A549 (cell line): ENCODE results near the gene RPS6KB1. TPM values are rescaled to one million over a fixed set of nuclear protein-coding genes. Genes with fewer than 3 reads are reported as not detected.

Experiments
- BHLHE40 ChIP-seq: IDR thresholded peaks from 2 replicates; pipeline ENCODE4 v1.6.1; 2012; ENCODE audit warnings: low read depth, low read length, inconsistent platforms
- CEBPB ChIP-seq, 2 experiments: fragments of >200 bp in 1 of 2; sonication (Bioruptor Twin) in 1 of 2; formaldehyde crosslinking in 1 of 2; IDR thresholded peaks; 2 replicates each; pipeline ENCODE4 v1.6.1; 2012 to 2016
- CHD2 ChIP-seq: fragments of 150-350 bp; IDR thresholded peaks from 2 replicates; pipeline ENCODE4 v1.6.1; 2014; ENCODE audit warnings: low read length; ENCODE audit not compliant: partially characterized antibody
- EHF ChIP-seq: fragments of 250-450 bp; sonication (Bioruptor Pico); IDR thresholded peaks from 2 replicates; pipeline ENCODE4 v1.5.0; 2020; ENCODE audit warnings: mild to moderate bottlenecking
- EP300 ChIP-seq, 2 experiments: fragments of >200 bp; sonication (Bioruptor Twin); formaldehyde crosslinking; IDR thresholded peaks; 2 replicates in 1 of 2; 3 replicates in 1 of 2; pipeline ENCODE4 v1.6.1; 2016 to 2017
- ESRRA ChIP-seq: fragments of 150-350 bp; IDR thresholded peaks from 2 replicates; pipeline ENCODE4 v1.6.1; 2014; ENCODE audit warnings: mild to moderate bottlenecking, low read length, borderline replicate concordance
- FOSB ChIP-seq: fragments of 250-450 bp; sonication (Bioruptor Pico); IDR thresholded peaks from 2 replicates; pipeline ENCODE4 v1.5.0; 2020; ENCODE audit warnings: mild to moderate bottlenecking, moderate library complexity
- FOSL2 ChIP-seq, 2 experiments: fragments of 450-650 bp in 1 of 2; fragments of >200 bp in 1 of 2; sonication (Bioruptor Twin) in 1 of 2; formaldehyde crosslinking; IDR thresholded peaks; 2 replicates each; pipeline versions ENCODE4 v1.5.0 to v1.6.1; 2016 to 2020; ENCODE audit warnings: mild to moderate bottlenecking in 1 of 2, moderate library complexity in 1 of 2
- FOXS1 ChIP-seq: fragments of 250-450 bp; sonication (Bioruptor Pico); IDR thresholded peaks from 2 replicates; pipeline ENCODE4 v1.5.0; 2020; ENCODE audit warnings: mild to moderate bottlenecking, moderate library complexity
- GATA3 ChIP-seq: IDR thresholded peaks from 2 replicates; pipeline ENCODE4 v1.6.1; 2012; ENCODE audit warnings: borderline replicate concordance
- JUN ChIP-seq, 2 experiments: fragments of >200 bp; sonication (Bioruptor Twin); formaldehyde crosslinking; IDR thresholded peaks; 2 replicates in 1 of 2; 3 replicates in 1 of 2; pipeline ENCODE4 v1.6.1; 2016 to 2017
- JUNB ChIP-seq: fragments of >200 bp; sonication (Bioruptor Twin); formaldehyde crosslinking; IDR thresholded peaks from 2 replicates; pipeline ENCODE4 v1.6.1; 2016
- MAZ ChIP-seq: fragments of 150-350 bp; IDR thresholded peaks from 2 replicates; pipeline ENCODE4 v1.6.1; 2014; ENCODE audit warnings: antibody characterized with exemption, low read depth, low read length, borderline replicate concordance
- MYC ChIP-seq: IDR thresholded peaks from 2 replicates; pipeline ENCODE4 v1.6.1; 2012; ENCODE audit warnings: mild to moderate bottlenecking, inconsistent platforms, low read length, improper control_type of control experiment, borderline replicate concordance
- NFE2L2 ChIP-seq: fragments of 150-350 bp; conservative IDR thresholded peaks from 2 replicates; pipeline ENCODE4 v1.6.1; 2014; ENCODE audit warnings: low read length
- NPAS2 ChIP-seq: fragments of 250-450 bp; sonication (Bioruptor Pico); IDR thresholded peaks from 2 replicates; pipeline ENCODE4 v1.8.0; 2022; ENCODE audit warnings: mild to moderate bottlenecking, moderate library complexity, borderline replicate concordance
- NR3C1 ChIP-seq: fragments of >200 bp; sonication (Bioruptor Twin); formaldehyde crosslinking; IDR thresholded peaks from 3 replicates; pipeline ENCODE4 v1.6.1; 2017
- POLR2A ChIP-seq: IDR thresholded peaks from 2 replicates; pipeline ENCODE4 v1.6.1; 2012; ENCODE audit warnings: mild to moderate bottlenecking, low read length
- TFCP2L1 ChIP-seq: fragments of 250-450 bp; sonication (Bioruptor Pico); IDR thresholded peaks from 2 replicates; pipeline ENCODE4 v1.5.0; 2021; ENCODE audit warnings: mild to moderate bottlenecking
- TP53 ChIP-seq: fragments of 250-450 bp; sonication (Bioruptor Pico); IDR thresholded peaks from 2 replicates; pipeline ENCODE4 v1.5.0; 2021; ENCODE audit warnings: mild to moderate bottlenecking, moderate library complexity
- polyA plus RNA-seq, 4 experiments: library from polyadenylated mRNA; depleted of rRNA in 3 of 4; stranded (reverse); fragments of >200 nt; fragmentation: RNase III in 1 of 4; extraction: RNeasy Plus Mini Kit Qiagen cat#74134 plus additional on column Dnase treatment in 1 of 4; gene quantifications; 2 replicates in 3 of 4; 3 replicates in 1 of 4; pipeline ENCODE4 v1.2.3, GENCODE V29; 2011 to 2017
- TF ChIP-seq, protein P1 (sequence below): fragments of >200 bp; sonication (Bioruptor Twin); formaldehyde crosslinking; IDR thresholded peaks from 3 replicates; pipeline ENCODE4 v1.6.1; 2016
- TF ChIP-seq, protein P2 (sequence below): IDR thresholded peaks from 2 replicates; pipeline ENCODE4 v1.6.1; 2012
- TF ChIP-seq, protein P3 (sequence below): fragments of 250-450 bp; sonication (Bioruptor Pico); IDR thresholded peaks from 2 replicates; pipeline ENCODE4 v1.5.0; 2021; ENCODE audit warnings: mild to moderate bottlenecking, moderate library complexity, borderline replicate concordance
- TF ChIP-seq, protein P4 (sequence below): fragments of 200-600 bp; sonication (generic); IDR thresholded peaks from 2 replicates; pipeline ENCODE4 v1.6.1; 2016; ENCODE audit warnings: antibody characterized with exemption, mild to moderate bottlenecking, moderate library complexity
- TF ChIP-seq, protein P5 (sequence below): IDR thresholded peaks from 2 replicates; pipeline ENCODE4 v1.6.1; 2012
- TF ChIP-seq, protein P6 (sequence below): fragments of 150-350 bp; IDR thresholded peaks from 2 replicates; pipeline ENCODE4 v1.6.1; 2014; ENCODE audit warnings: low read depth, mild to moderate bottlenecking, low read length
- TF ChIP-seq, protein P7 (sequence below): IDR thresholded peaks from 2 replicates; pipeline ENCODE4 v1.6.1; 2012; ENCODE audit warnings: low read depth, borderline replicate concordance

RPS6KB1 gene
- polyA plus RNA-seq, 2 of the 4 experiments (the other 2 are of a cell fraction), result 57.3 to 81.7 TPM

DNA sequence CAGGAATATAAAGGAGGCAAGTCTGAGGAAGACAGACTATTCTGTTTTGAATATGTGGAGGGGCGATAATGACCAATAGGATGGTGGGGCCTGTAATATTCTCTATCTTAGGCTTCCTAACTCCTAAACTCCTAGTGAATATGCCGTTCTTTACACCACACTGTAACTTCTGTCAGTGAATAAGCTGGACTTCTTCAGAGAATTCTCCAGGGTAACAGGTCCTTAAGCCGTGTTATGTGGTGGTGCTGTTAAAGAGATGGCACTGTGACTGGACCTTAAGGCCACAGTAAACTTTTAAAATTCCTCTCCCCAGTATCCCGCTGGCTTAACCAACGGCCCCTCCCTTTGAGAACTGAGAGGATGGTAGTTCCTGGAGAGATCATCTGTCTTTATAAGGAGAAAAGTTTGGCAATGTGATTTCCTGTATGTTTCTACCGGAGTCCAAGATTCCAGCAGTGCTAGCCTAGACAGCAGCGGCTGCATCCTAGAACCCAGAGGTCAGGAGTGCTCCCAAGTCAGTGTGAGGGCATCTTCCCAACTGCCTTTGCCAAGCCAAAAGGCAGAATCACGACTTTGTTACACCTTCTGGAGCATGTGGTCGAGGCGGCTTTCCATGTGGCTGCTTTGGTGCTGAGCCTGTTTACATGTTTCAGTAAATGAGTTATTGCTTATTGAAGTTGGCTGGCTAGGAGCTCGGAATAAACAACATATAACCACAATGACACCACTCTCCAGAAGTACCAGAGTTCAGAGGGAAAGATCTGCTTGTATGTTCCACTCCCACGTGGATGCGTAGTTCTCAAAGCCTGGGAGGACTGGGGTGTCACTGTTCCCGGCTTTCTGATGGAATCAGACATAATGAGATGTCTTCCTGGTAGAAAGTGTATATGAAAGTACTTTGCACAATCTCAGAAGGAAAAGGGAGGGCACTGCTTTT, 41.2 kb upstream of the RPS6KB1 start (continued):
- TF ChIP-seq ESRRA, result 0 out of 2 replicates have a peak, but pooled peaks have one; percentile 4
- no peak for TF ChIP-seq NFE2L2
- TF ChIP-seq, protein P1, sequence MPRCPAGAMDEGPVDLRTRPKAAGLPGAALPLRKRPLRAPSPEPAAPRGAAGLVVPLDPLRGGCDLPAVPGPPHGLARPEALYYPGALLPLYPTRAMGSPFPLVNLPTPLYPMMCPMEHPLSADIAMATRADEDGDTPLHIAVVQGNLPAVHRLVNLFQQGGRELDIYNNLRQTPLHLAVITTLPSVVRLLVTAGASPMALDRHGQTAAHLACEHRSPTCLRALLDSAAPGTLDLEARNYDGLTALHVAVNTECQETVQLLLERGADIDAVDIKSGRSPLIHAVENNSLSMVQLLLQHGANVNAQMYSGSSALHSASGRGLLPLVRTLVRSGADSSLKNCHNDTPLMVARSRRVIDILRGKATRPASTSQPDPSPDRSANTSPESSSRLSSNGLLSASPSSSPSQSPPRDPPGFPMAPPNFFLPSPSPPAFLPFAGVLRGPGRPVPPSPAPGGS, result no peak
- 0 out of 4 replicates have a peak, but pooled peaks of 1 of the 2 experiments have one; percentile 4 for TF ChIP-seq CEBPB (IDR thresholded peaks at IDR 0.05)
- no peak for TF ChIP-seq NR3C1
- TF ChIP-seq FOXS1 (CRISPR knock-in tag), result peak; percentile 91; the same call in 1 of the 2 replicates
- TF ChIP-seq, protein P2, sequence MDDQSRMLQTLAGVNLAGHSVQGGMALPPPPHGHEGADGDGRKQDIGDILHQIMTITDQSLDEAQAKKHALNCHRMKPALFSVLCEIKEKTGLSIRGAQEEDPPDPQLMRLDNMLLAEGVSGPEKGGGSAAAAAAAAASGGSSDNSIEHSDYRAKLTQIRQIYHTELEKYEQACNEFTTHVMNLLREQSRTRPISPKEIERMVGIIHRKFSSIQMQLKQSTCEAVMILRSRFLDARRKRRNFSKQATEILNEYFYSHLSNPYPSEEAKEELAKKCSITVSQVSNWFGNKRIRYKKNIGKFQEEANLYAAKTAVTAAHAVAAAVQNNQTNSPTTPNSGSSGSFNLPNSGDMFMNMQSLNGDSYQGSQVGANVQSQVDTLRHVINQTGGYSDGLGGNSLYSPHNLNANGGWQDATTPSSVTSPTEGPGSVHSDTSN, result no peak
- peak; percentile 98 for TF ChIP-seq TP53 (CRISPR knock-in tag)
- TF ChIP-seq, protein P3, sequence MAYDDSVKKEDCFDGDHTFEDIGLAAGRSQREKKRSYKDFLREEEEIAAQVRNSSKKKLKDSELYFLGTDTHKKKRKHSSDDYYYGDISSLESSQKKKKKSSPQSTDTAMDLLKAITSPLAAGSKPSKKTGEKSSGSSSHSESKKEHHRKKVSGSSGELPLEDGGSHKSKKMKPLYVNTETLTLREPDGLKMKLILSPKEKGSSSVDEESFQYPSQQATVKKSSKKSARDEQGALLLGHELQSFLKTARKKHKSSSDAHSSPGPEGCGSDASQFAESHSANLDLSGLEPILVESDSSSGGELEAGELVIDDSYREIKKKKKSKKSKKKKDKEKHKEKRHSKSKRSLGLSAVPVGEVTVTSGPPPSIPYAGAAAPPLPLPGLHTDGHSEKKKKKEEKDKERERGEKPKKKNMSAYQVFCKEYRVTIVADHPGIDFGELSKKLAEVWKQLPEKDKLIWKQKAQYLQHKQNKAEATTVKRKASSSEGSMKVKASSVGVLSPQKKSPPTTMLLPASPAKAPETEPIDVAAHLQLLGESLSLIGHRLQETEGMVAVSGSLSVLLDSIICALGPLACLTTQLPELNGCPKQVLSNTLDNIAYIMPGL, result peak; percentile 86; the same call in 1 of the 2 replicates
- TF ChIP-seq GATA3, result no peak; the same call in 1 of the 2 replicates
- TF ChIP-seq NPAS2 (CRISPR knock-in tag), result peak; percentile 23; the same call in 1 of the 2 replicates
- TF ChIP-seq MYC, result peak; percentile 90
- TF ChIP-seq FOSB, result peak; percentile 95
- TF ChIP-seq EHF, result peak; percentile 98
- TF ChIP-seq, protein P4, sequence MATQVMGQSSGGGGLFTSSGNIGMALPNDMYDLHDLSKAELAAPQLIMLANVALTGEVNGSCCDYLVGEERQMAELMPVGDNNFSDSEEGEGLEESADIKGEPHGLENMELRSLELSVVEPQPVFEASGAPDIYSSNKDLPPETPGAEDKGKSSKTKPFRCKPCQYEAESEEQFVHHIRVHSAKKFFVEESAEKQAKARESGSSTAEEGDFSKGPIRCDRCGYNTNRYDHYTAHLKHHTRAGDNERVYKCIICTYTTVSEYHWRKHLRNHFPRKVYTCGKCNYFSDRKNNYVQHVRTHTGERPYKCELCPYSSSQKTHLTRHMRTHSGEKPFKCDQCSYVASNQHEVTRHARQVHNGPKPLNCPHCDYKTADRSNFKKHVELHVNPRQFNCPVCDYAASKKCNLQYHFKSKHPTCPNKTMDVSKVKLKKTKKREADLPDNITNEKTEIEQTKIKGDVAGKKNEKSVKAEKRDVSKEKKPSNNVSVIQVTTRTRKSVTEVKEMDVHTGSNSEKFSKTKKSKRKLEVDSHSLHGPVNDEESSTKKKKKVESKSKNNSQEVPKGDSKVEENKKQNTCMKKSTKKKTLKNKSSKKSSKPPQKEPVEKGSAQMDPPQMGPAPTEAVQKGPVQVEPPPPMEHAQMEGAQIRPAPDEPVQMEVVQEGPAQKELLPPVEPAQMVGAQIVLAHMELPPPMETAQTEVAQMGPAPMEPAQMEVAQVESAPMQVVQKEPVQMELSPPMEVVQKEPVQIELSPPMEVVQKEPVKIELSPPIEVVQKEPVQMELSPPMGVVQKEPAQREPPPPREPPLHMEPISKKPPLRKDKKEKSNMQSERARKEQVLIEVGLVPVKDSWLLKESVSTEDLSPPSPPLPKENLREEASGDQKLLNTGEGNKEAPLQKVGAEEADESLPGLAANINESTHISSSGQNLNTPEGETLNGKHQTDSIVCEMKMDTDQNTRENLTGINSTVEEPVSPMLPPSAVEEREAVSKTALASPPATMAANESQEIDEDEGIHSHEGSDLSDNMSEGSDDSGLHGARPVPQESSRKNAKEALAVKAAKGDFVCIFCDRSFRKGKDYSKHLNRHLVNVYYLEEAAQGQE, result no peak
- TF ChIP-seq, protein P5, sequence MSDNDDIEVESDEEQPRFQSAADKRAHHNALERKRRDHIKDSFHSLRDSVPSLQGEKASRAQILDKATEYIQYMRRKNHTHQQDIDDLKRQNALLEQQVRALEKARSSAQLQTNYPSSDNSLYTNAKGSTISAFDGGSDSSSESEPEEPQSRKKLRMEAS, result peak; percentile 97
- no peak for TF ChIP-seq JUNB
- TF ChIP-seq MAZ, result no peak
- no peak for TF ChIP-seq BHLHE40
- TF ChIP-seq TFCP2L1 (CRISPR knock-in tag), result peak; percentile 90; the same call in 1 of the 2 replicates
- no peak for TF ChIP-seq POLR2A
- peak in 1 of 2 experiments; percentile 31; a peak in 1 of 5 replicates for TF ChIP-seq EP300 (IDR thresholded peaks at IDR 0.05)
- TF ChIP-seq, protein P6, sequence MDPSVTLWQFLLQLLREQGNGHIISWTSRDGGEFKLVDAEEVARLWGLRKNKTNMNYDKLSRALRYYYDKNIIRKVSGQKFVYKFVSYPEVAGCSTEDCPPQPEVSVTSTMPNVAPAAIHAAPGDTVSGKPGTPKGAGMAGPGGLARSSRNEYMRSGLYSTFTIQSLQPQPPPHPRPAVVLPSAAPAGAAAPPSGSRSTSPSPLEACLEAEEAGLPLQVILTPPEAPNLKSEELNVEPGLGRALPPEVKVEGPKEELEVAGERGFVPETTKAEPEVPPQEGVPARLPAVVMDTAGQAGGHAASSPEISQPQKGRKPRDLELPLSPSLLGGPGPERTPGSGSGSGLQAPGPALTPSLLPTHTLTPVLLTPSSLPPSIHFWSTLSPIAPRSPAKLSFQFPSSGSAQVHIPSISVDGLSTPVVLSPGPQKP, result no peak
- TF ChIP-seq, protein P7, sequence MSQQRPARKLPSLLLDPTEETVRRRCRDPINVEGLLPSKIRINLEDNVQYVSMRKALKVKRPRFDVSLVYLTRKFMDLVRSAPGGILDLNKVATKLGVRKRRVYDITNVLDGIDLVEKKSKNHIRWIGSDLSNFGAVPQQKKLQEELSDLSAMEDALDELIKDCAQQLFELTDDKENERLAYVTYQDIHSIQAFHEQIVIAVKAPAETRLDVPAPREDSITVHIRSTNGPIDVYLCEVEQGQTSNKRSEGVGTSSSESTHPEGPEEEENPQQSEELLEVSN, result peak; percentile 89; the same call in 1 of the 2 replicates
- no peak for TF ChIP-seq FOSL2 (IDR thresholded peaks at IDR 0.05)
- peak; percentile 53 for TF ChIP-seq FOSL2 (CRISPR knock-in tag; IDR thresholded peaks at IDR 0.05)
- TF ChIP-seq CHD2, result no peak
- TF ChIP-seq JUN (IDR thresholded peaks at IDR 0.05), result peak in 1 of 2 experiments; percentile 52; a peak in 2 of 5 replicates
